Activated CD4-positive, alpha-beta T cell treated with anti-CD3 and anti-CD28 coated beads for 48 hours (primary cell): Measurements from ENCODE around the gene MAP3K10.
"Not testable (repeated sequence)": the region's sequence is repeated elsewhere in the genome, so short reads cannot be mapped to it uniquely, and the experiment has no call there.

Experiments
- DNase-seq: peaks from one replicate; pipeline ENCODE4 v3.0.0-alpha.2; 2020

Gene MAP3K10

DNA sequence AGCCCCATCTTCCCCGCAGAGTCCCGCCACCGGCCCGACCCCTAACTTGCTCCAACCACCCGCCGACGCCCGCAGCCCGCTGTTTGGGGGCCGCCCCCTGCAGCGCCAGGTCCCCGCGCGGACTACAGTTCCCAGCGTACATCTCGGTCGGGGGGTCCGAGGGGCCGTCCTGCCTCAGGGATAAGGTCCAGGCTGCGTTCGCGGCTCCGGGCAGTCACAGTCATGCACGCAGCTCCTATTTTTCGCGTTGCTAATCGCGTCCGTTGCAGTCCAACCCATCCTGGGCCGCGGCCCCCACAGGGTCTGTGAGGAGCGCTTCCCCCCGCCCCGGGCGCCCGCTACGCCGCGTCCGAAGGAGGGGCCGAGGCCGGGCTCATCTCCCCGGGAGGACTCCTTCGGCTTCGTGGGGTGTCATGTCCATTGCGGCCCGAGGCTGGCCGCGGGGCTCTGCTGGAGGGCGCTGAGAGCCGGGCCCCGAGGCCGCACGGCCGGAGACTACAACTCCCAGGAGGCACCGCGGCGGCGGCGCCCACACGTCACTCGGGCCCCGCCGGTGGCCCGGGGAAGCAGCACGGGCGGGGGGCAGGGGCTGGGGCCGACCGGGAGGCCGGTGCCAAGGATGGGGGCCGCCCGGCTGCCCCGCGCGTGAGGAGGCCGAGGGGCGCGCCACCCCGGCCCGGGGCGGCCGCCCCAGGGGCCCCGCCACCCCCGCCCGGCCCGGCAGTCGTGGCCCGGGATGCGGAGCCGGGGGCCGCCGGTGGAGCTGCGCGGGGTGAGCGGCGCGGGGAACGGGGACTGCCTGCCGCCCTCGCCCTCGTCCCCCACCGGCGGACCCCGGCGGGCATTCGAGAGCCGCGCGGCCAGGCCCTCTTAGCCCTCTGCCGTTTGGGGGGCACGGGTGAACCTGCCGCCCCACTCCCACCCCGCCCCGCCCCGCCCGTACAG is at the start of gene MAP3K10:
TSS of gene MAP3K10 (plus strand) at position 536 of the 945 bp plus-strand sequence. CDS start 606 bp downstream, outside the sequence.
- peak; percentile 86 for DNase-seq

DNA sequence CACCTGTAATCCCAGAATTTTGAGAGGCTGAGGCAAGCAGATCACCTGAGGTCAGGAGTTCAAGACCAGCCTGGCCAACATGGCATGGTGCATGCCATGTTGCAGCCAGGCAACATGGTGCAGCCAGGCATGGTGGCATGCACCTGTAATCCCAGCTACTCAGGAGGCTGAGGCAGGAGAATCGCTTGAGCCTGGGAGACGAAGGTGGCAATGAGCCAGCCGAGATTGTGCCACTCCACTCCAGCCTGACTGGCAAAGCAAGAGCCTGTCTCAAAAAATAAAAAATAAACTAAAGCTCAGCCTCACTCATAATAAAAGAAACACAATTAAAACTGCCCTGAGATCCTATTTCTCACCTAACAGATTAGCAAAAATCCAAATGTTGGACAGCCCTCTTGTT is 49.7 kb upstream of the MAP3K10 start:
- no peak for DNase-seq

DNA sequence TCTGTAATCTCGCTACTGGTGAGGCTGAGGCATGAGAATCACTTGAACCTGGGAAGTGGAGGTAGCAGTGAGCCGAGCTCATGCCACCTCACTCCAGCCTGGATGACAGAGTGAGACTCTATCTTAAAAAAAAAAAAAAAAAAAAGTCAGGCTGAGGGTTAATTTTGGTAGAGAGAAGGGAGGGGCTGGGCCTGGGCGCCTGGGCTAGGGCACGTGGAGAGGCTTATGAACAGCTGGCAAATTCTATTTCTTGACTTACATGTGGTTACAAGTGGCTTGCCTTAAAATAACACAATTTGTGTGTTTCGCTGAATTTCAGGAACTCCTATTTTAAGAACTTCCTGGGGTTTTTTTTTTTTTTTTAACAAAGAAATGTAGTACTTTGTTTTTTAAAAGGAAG is 47.6 kb upstream of the MAP3K10 start:
- peak; percentile 57 for DNase-seq

GRCh38 chr19:40144151-40144550 is 47.1 kb upstream of the MAP3K10 start:
- DNase-seq = no peak

- no peak for DNase-seq
These were observed 46.1 kb upstream of the MAP3K10 start for GRCh38 chr19:40144947-40145748.

- not testable (repeated sequence) for DNase-seq
These were observed 45.5 kb upstream of the MAP3K10 start for GRCh38 chr19:40145749-40146029.

DNA sequence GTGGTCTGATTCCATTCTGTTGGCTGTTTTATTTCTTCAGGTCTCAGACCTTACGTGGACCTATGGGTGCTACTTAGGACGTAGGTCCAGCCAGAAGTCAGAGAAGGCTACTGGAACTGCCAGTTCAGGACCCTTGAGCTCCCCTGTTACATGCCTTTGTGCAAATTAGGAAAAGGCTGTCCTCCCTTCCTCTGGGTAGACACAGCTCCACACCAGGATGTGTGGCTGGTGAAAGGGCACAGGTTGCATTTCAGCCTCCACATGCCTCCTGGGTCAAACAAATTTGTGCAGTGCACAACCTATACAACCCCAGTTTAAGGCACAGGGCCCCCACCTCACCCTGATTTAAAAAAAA is 43.9 kb upstream of the MAP3K10 start:
- DNase-seq = no peak

GRCh38 chr19:40147693-40148347 is 43.4 kb upstream of the MAP3K10 start:
- peak; percentile 38 for DNase-seq

GRCh38 chr19:40149501-40149900 is 41.7 kb upstream of the MAP3K10 start:
- DNase-seq = no peak

GRCh38 chr19:40150170-40150569 is 41.1 kb upstream of the MAP3K10 start:
- no peak for DNase-seq

GRCh38 chr19:40154121-40154680 is 37.0 kb upstream of the MAP3K10 start:
- DNase-seq = no peak

- no peak for DNase-seq
These were observed 35.4 kb upstream of the MAP3K10 start for GRCh38 chr19:40155749-40156265.

DNA sequence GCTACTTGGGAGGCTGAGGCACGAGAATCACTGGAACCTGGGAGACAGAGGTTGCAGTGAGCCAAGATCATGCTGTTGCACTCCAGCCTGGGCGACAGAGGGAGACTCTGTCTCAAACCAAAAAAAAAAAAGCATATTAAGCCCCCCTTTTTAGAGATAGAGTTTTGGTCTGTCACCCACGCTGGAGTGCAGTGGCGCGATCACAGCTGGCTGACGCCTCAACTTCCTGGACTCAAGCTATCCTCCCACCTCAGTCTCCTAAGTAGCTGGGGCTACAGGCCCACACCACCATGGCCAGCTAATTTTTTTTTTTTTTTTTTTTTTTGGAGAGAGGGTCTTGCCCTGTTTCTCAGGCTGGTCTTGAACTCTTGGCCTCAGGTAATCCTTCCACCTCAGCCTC is 34.2 kb upstream of the MAP3K10 start:
- DNase-seq = no peak

- no peak for DNase-seq
These were observed 31.5 kb upstream of the MAP3K10 start for GRCh38 chr19:40159744-40160143.

DNA sequence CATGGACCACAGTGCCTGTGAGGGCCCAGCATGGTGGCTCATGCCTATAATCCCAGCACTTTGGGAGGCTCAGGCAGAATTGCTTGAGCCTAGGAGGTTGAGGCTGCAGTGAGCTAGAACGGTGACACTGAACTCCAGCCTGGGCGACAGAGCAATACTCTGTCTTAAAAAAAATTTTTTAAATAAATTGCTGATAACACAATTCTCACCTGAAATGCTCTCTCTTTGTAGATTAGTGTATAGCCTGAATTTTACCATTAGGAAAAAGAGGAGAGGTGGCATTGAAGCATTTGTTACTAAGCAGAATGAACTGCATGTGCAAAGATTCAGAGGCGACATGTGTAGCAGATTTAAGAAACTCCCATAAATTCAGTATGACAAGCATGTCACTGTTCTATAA is 29.1 kb upstream of the MAP3K10 start:
- no peak for DNase-seq

DNA sequence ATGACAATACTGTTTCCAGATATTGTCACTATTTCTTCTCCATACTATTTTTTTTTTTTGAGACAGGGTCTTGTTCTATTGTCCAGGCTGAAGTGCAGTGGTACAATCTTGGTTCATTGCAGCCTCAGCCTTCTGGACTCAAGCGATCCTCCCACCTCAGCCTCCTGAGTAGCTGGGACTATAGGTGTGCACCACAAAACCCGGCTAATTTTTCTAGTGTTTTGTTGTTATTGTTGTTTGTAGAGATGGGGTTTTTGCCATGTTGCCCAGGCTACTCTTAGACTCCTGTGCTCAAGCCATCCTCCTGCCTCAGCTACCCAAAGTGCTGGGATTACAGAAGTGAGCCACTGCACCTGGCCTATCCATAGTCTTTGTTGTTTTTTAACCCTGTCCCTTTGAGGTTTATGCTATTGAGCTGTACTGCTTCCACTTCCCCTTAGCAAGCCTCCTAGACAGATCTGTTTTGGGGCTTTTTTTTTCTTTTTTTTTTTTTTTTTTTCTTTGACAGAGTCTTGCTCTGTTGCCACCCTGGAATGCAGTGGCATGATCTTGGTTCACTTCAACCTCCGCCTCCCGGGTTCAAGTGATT is 27.6 kb upstream of the MAP3K10 start:
- DNase-seq = no peak

- DNase-seq = peak; percentile 77
These were observed 25.8 kb upstream of the MAP3K10 start for GRCh38 chr19:40165362-40165937.

- not testable (repeated sequence) for DNase-seq
These were observed 21.5 kb upstream of the MAP3K10 start for GRCh38 chr19:40169482-40170302.

GRCh38 chr19:40170303-40170989 is 20.8 kb upstream of the MAP3K10 start:
- DNase-seq = not testable (repeated sequence)

- not testable (repeated sequence) for DNase-seq
These were observed 19.9 kb upstream of the MAP3K10 start for GRCh38 chr19:40171293-40171692.

GRCh38 chr19:40174092-40174491 is 17.1 kb upstream of the MAP3K10 start:
- DNase-seq = no peak
